ENCODE measurements around the gene TEX2.

GRCh38 chr17:64130559-64131001 is 132.5 kb downstream of the TEX2 start:
- TF ChIP-seq EZH2 (IDR thresholded peaks at IDR 0.05; ENCODE audit: low read length), result no peak
- TF ChIP-seq, protein P1, sequence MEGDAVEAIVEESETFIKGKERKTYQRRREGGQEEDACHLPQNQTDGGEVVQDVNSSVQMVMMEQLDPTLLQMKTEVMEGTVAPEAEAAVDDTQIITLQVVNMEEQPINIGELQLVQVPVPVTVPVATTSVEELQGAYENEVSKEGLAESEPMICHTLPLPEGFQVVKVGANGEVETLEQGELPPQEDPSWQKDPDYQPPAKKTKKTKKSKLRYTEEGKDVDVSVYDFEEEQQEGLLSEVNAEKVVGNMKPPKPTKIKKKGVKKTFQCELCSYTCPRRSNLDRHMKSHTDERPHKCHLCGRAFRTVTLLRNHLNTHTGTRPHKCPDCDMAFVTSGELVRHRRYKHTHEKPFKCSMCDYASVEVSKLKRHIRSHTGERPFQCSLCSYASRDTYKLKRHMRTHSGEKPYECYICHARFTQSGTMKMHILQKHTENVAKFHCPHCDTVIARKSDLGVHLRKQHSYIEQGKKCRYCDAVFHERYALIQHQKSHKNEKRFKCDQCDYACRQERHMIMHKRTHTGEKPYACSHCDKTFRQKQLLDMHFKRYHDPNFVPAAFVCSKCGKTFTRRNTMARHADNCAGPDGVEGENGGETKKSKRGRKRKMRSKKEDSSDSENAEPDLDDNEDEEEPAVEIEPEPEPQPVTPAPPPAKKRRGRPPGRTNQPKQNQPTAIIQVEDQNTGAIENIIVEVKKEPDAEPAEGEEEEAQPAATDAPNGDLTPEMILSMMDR (optimal IDR thresholded peaks at IDR 0.05 in 1 of 3, IDR thresholded peaks at IDR 0.05 in 1 of 3, conservative IDR thresholded peaks at IDR 0.05 in 1 of 3; ENCODE audit: extremely low read depth in 1 of 3, insufficient read depth in 2 of 3, low read length in 3 of 3), result no peak

Measured in keratinocyte (primary cell).